ENCODE measurements around the gene NGEF. TPM values are rescaled to one million over a fixed set of nuclear protein-coding genes. Genes with fewer than 3 reads are reported as not detected.

Gene NGEF
- total RNA-seq, 1 donor from 2014 or later: not detected

GRCh38 chr2:232973011-232973735, 39.9 kb downstream of the NGEF start:
- intact Hi-C loops (cut with micrococcal nuclease): no loop called here

- intact Hi-C loops (cut with micrococcal nuclease): no loop called here
Measured at GRCh38 chr2:232971744-232972143, 41.3 kb downstream of the NGEF start.

GRCh38 chr2:232970051-232970450, 43.0 kb downstream of the NGEF start:
- intact Hi-C loops (cut with micrococcal nuclease): no loop called here

- intact Hi-C loops (cut with micrococcal nuclease): no loop called here
Measured at GRCh38 chr2:232967474-232967873, 45.6 kb downstream of the NGEF start.

- intact Hi-C loops (cut with micrococcal nuclease): no loop called here
Measured at GRCh38 chr2:232966122-232966521, 46.9 kb downstream of the NGEF start.

- intact Hi-C loops (cut with micrococcal nuclease): no loop called here
Measured at GRCh38 chr2:232963913-232964312, 49.1 kb downstream of the NGEF start.

GRCh38 chr2:232960862-232961261, 52.2 kb downstream of the NGEF start:
- intact Hi-C loops (cut with micrococcal nuclease): no loop called here

GRCh38 chr2:232959139-232959538, 53.9 kb downstream of the NGEF start:
- intact Hi-C loops (cut with micrococcal nuclease): no loop called here

GRCh38 chr2:232957657-232958090, 55.4 kb downstream of the NGEF start:
- intact Hi-C loops (cut with micrococcal nuclease): no loop called here

GRCh38 chr2:232955856-232956255, 57.2 kb downstream of the NGEF start:
- intact Hi-C loops (cut with micrococcal nuclease): no loop called here

- intact Hi-C loops (cut with micrococcal nuclease): no loop called here
Measured at GRCh38 chr2:232954691-232955090, 58.4 kb downstream of the NGEF start.

- intact Hi-C loops (cut with micrococcal nuclease): no loop called here
Measured at GRCh38 chr2:232951891-232952290, 61.2 kb downstream of the NGEF start.

- intact Hi-C loops (cut with micrococcal nuclease): no loop called here
Measured at GRCh38 chr2:232951181-232951580, 61.9 kb downstream of the NGEF start.

- intact Hi-C loops (cut with micrococcal nuclease): no loop called here
Measured at GRCh38 chr2:232950751-232951150, 62.3 kb downstream of the NGEF start.

GRCh38 chr2:232949016-232949415, 64.0 kb downstream of the NGEF start:
- intact Hi-C loops (cut with micrococcal nuclease): no loop called here

- intact Hi-C loops (cut with micrococcal nuclease): no loop called here
Measured at GRCh38 chr2:232942831-232943230, 70.2 kb downstream of the NGEF start.

GRCh38 chr2:232941912-232942594, 71.0 kb downstream of the NGEF start:
- intact Hi-C loops (cut with micrococcal nuclease): no loop called here

- intact Hi-C loops (cut with micrococcal nuclease): no loop called here
Measured at GRCh38 chr2:232941400-232941799, 71.7 kb downstream of the NGEF start.

- intact Hi-C loops (cut with micrococcal nuclease): no loop called here
Measured at GRCh38 chr2:232940724-232941123, 72.3 kb downstream of the NGEF start.

GRCh38 chr2:232937278-232937906, 75.7 kb downstream of the NGEF start:
- intact Hi-C loops (cut with micrococcal nuclease): no loop called here

GRCh38 chr2:232931636-232932035, 81.4 kb downstream of the NGEF start:
- intact Hi-C loops (cut with micrococcal nuclease): no loop called here

- intact Hi-C loops (cut with micrococcal nuclease): no loop called here
Measured at GRCh38 chr2:232930059-232930400, 83.0 kb downstream of the NGEF start.

Measured in T-helper 2 cell treated with Interferon-gamma antibody and Interleukin-4, amounts not matched to agents 100 ng/mL and 5 ng/mL, for 36 hours (primary cell).